HepG2 (cell line): ENCODE results near the gene EREG.

Experiments used
- POLR2A ChIP-seq, 2 experiments: IDR thresholded peaks; 2 replicates each; pipeline ENCODE4 v1.6.1; 2011; ENCODE audit warnings: low read depth in 2 of 2, low read length in 2 of 2, mild to moderate bottlenecking in 1 of 2, moderate library complexity in 1 of 2; ENCODE audit not compliant: insufficient read depth in 1 of 2
- PRPF4 ChIP-seq: fragments of 200-400 bp; formaldehyde crosslinking; IDR thresholded peaks from 2 replicates; pipeline ENCODE4 v1.6.1; 2016; ENCODE audit warnings: low read length, low read depth; ENCODE audit not compliant: poor library complexity, severe bottlenecking

- TF ChIP-seq PRPF4 (no peak), POLR2A (IDR thresholded peaks at IDR 0.05; ENCODE audit: insufficient read depth in 1 of 2, low read depth in 2 of 2, low read length in 2 of 2) (no peak)
These were observed 29.5 kb upstream of the EREG start for GRCh38 chr4:74335341-74336021.
